IMR-90 (cell line): ENCODE data around the gene SORCS1.

Experiments
- BHLHE40 ChIP-seq: fragments of 150-350 bp; IDR thresholded peaks from 2 replicates; pipeline ENCODE4 v1.6.1; 2016; ENCODE audit warnings: mild to moderate bottlenecking, low read depth, low read length
- CEBPB ChIP-seq: IDR thresholded peaks from 2 replicates; pipeline ENCODE4 v1.6.1; 2012; ENCODE audit warnings: low read depth, low read length, improper control_type of control experiment
- CHD1 ChIP-seq: IDR thresholded peaks from 2 replicates; pipeline ENCODE4 v1.6.1; 2012; ENCODE audit warnings: low read depth, low read length, improper control_type of control experiment
- MXI1 ChIP-seq: IDR thresholded peaks from 2 replicates; pipeline ENCODE4 v1.6.1; 2012; ENCODE audit warnings: low read depth, mild to moderate bottlenecking, low read length, moderate library complexity, borderline replicate concordance
- POLR2A ChIP-seq: IDR thresholded peaks from 2 replicates; pipeline ENCODE4 v1.6.1; 2012; ENCODE audit warnings: mild to moderate bottlenecking, low read depth, low read length
- RFX5 ChIP-seq: IDR thresholded peaks from 2 replicates; pipeline ENCODE4 v1.8.0; 2012; ENCODE audit warnings: low read depth, mild to moderate bottlenecking, low read length, moderate library complexity
- TF ChIP-seq, protein P1 (sequence below): conservative IDR thresholded peaks from 2 replicates; pipeline ENCODE4 v1.5.1; 2012; ENCODE audit warnings: mild to moderate bottlenecking, low read depth, low read length, improper control_type of control experiment

DNA sequence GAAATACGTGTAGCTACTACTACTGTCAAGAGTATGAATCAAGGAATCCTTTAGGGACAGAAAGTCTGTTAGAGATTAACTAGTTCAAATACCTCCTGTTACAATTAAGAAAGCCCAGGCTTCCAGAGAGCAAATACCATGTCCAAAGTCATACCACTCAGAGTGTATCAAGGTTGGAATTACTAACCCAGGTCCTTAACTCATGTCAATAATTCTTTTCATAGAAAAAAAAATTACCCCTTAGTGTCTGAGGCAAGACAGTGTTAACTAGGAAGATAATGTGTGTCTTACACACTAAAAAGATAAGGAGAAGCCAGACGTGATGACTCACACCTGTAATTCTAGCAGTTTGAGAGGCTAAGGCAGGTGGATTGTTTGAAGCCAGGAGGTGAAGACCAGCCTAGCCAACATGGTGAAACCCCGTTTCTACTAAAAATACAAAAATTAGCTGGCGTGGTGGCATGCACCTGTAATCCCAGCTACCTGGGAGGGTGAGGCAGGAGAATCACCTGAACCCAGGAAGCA lies 423.4 kb downstream of the SORCS1 start:
- TF ChIP-seq, protein P1, sequence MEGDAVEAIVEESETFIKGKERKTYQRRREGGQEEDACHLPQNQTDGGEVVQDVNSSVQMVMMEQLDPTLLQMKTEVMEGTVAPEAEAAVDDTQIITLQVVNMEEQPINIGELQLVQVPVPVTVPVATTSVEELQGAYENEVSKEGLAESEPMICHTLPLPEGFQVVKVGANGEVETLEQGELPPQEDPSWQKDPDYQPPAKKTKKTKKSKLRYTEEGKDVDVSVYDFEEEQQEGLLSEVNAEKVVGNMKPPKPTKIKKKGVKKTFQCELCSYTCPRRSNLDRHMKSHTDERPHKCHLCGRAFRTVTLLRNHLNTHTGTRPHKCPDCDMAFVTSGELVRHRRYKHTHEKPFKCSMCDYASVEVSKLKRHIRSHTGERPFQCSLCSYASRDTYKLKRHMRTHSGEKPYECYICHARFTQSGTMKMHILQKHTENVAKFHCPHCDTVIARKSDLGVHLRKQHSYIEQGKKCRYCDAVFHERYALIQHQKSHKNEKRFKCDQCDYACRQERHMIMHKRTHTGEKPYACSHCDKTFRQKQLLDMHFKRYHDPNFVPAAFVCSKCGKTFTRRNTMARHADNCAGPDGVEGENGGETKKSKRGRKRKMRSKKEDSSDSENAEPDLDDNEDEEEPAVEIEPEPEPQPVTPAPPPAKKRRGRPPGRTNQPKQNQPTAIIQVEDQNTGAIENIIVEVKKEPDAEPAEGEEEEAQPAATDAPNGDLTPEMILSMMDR: no peak
- TF ChIP-seq CHD1: no peak
- TF ChIP-seq BHLHE40: no peak
- no peak for TF ChIP-seq POLR2A
- no peak for TF ChIP-seq CEBPB
- no peak for TF ChIP-seq MXI1
- no peak for TF ChIP-seq RFX5
